A549 treated with AZD2906 at 1 μM for 4 hours (cell line): ENCODE measurements around the gene MYOCD. TPM values are rescaled to one million over a fixed set of nuclear protein-coding genes. Genes with fewer than 3 reads are reported as not detected.

ENCODE experiments used
- total RNA-seq: library from RNA; stranded (reverse); fragments of 200-300 nt; extraction: Qiagen RNA extraction; gene quantifications from 5 replicates; pipeline ENCODE4 v1.2.3, GENCODE V29; 2022

The MYOCD gene, protein sequence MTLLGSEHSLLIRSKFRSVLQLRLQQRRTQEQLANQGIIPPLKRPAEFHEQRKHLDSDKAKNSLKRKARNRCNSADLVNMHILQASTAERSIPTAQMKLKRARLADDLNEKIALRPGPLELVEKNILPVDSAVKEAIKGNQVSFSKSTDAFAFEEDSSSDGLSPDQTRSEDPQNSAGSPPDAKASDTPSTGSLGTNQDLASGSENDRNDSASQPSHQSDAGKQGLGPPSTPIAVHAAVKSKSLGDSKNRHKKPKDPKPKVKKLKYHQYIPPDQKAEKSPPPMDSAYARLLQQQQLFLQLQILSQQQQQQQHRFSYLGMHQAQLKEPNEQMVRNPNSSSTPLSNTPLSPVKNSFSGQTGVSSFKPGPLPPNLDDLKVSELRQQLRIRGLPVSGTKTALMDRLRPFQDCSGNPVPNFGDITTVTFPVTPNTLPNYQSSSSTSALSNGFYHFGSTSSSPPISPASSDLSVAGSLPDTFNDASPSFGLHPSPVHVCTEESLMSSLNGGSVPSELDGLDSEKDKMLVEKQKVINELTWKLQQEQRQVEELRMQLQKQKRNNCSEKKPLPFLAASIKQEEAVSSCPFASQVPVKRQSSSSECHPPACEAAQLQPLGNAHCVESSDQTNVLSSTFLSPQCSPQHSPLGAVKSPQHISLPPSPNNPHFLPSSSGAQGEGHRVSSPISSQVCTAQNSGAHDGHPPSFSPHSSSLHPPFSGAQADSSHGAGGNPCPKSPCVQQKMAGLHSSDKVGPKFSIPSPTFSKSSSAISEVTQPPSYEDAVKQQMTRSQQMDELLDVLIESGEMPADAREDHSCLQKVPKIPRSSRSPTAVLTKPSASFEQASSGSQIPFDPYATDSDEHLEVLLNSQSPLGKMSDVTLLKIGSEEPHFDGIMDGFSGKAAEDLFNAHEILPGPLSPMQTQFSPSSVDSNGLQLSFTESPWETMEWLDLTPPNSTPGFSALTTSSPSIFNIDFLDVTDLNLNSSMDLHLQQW
- 0.66 to 1.1 TPM (median 0.83 TPM) in 5 replicates for total RNA-seq

DNA sequence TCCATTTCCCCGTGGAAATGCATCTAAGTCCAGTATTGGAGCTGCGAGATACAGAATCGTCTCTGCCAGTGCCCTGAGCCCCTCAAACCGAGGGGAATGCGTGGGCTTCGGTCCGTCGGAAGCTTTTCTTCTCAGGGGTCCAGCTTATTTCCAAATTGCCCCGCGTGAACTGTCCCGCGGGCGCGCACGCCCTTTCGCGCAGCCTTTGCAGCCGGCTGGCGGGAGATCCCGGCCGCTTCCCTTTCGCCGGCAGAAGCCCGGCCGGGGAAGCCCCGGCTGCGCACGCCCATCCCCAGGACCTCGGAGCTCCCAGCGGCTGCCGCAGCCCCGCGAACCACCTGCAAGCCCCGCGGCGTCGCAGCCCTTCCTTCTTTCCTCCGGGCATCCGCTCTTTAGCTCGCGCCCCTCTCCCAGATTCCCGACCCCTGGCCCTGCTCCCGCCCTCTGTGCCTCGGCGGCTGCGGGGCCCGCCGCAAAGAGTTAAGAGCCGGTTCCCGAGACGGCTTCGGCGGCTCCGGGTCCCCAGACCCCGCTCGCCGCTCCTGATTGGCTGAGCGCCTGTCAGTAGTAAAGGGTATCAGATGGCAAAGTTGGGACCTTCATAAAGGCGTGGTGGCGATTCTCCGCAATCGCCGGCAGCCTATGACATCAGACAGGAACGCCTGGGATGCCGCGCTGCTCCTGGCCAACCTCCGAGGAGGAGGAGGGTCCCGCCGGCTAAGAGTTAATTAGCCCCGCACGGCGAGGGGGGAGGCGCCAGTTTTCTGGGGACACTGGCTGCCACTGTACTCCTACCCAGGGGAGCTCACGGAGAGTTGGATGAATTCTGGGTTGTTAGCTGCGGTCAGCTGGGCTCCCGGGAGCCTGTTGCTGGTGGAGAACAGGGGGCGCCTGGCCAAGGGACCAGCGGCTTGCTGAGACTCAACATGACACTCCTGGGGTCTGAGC, at the start of gene MYOCD:
Gene MYOCD, plus strand, starts transcription at position 628 of the 948 bp plus-strand sequence. Its CDS starts 299 bp downstream, at position 927.

DNA sequence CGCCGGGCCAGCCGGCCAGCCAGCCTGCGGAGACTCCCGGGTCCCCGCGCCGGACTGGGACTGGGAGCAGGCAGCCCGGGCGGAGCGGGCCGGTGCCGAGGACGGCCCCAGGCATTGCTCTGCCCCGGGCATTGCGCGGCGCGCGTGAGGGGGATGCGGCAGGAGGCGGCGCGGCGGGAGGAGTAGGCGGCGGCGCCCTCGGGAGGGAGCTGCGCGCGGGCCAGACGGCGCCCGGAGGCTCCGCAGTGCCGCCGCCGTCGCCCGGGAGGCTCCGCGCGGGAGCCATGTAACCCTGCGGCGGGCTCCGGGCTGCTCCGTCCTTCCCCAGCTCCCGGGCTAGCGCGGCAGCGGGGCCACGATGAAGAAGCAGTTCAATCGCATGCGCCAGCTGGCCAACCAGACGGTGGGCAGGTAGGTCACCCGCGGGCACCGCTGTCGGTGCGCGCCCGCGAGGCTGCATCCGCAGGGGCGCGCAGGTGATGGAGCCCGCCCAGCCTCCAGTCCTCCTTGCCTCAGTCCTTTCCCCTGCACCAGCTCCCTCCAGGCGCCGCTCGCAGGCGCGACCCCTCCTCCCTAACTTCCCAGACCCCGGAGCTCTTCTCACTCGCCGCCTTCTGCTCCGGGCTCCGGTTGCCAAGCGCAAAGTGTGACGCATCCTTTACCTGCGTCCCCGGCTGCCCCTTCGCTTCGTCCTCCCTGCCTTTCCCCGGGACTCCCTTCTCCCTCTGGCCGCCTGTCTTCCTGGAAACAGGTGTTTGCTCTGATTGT, 124.0 kb downstream of the MYOCD start, which contains the start of gene ARHGAP44:
Gene ARHGAP44, plus strand, starts transcription at position 18 of the 768 bp plus-strand sequence. Its CDS starts 341 bp downstream, at position 359.

Other genes starting within 250 kb of the MYOCD start
- 2.2 to 2.7 TPM (median 2.3 TPM) in 5 replicates for gene ARHGAP44, start 123.6 kb downstream of the MYOCD start, total RNA-seq